Progenitor cell of endocrine pancreas (in vitro differentiated cells): ENCODE data around the gene CCNG2. TPM values are rescaled to one million over a fixed set of nuclear protein-coding genes. Genes with fewer than 3 reads are reported as not detected.

Experiments used
- DNase-seq: peaks from one replicate; pipeline ENCODE4 v3.0.0; 2021; ENCODE audit warnings: low spot score; ENCODE audit not compliant: unreplicated experiment
- H3K27ac Mint-ChIP-seq: 2 replicates; pipeline ENCODE4 v1.8.0; 2021; ENCODE audit warnings: mild to moderate bottlenecking, moderate library complexity, mixed read lengths
- H3K27me3 Mint-ChIP-seq: 2 replicates; pipeline ENCODE4 v1.8.0; 2021; ENCODE audit warnings: mixed read lengths
- H3K36me3 Mint-ChIP-seq: 2 replicates; pipeline ENCODE4 v1.8.0; 2022; ENCODE audit warnings: mixed read lengths; ENCODE audit not compliant: insufficient read depth
- H3K4me1 Mint-ChIP-seq: 2 replicates; pipeline ENCODE4 v1.8.0; 2021; ENCODE audit warnings: low read depth, mixed read lengths
- H3K4me3 Mint-ChIP-seq: 2 replicates; pipeline ENCODE4 v1.8.0; 2021; ENCODE audit warnings: low read depth, mild to moderate bottlenecking, moderate library complexity, mixed read lengths
- H3K9me3 Mint-ChIP-seq: 2 replicates; pipeline ENCODE4 v1.8.0; 2021; ENCODE audit warnings: low read depth, mixed read lengths
- CTCF ChIP-seq: fragments of 200-600 bp; sonication (generic); IDR thresholded peaks from one replicate; pipeline ENCODE4 v1.5.0; 2021; ENCODE audit warnings: antibody characterized with exemption, mild to moderate bottlenecking; ENCODE audit not compliant: unreplicated experiment
- total RNA-seq: library from RNA; stranded (reverse); gene quantifications from 2 replicates; pipeline ENCODE4 v1.2.1, GENCODE V29; 2021

Gene CCNG2
- total RNA-seq, 1 donor from 2014 or later = 89.5 TPM

GRCh38 chr4:77199276-77199675 is 42.3 kb downstream of the CCNG2 start:
- Mint-ChIP-seq H3K4me3 (no peak overlapping the region), H3K27ac (no peak overlapping the region), H3K27me3 (peaks cover 10% of the 10 kb centered on the region), H3K36me3 (no peaks in the 10 kb centered on the region), H3K9me3 (no peaks in the 10 kb centered on the region), H3K4me1 (no peaks in the 10 kb centered on the region)
- TF ChIP-seq CTCF = no peak
- no peak for DNase-seq

- Mint-ChIP-seq H3K27me3 (peaks cover 8% of the 10 kb centered on the region), H3K27ac (no peak overlapping the region), H3K36me3 (no peaks in the 10 kb centered on the region), H3K4me1 (no peaks in the 10 kb centered on the region), H3K9me3 (no peaks in the 10 kb centered on the region), H3K4me3 (no peak overlapping the region)
- no peak for TF ChIP-seq CTCF
- DNase-seq = no peak
Observed at GRCh38 chr4:77199701-77200100, 42.7 kb downstream of the CCNG2 start.

- TF ChIP-seq CTCF = no peak
- Mint-ChIP-seq H3K4me3 (no peak overlapping the region), H3K9me3 (no peaks in the 10 kb centered on the region), H3K27ac (no peak overlapping the region), H3K4me1 (no peaks in the 10 kb centered on the region), H3K36me3 (no peaks in the 10 kb centered on the region), H3K27me3 (peaks cover 8% of the 10 kb centered on the region)
- no peak for DNase-seq
Observed at GRCh38 chr4:77201343-77201742, 44.3 kb downstream of the CCNG2 start.

- H3K4me1 Mint-ChIP-seq = no peaks in the 10 kb centered on the region
- DNase-seq = no peak
- no peaks in the 10 kb centered on the region for H3K9me3 Mint-ChIP-seq
- H3K27ac Mint-ChIP-seq = no peak overlapping the region
- H3K27me3 Mint-ChIP-seq = peaks cover 8% of the 10 kb centered on the region
- no peaks in the 10 kb centered on the region for H3K36me3 Mint-ChIP-seq
- no peak for TF ChIP-seq CTCF
- no peak overlapping the region for H3K4me3 Mint-ChIP-seq
Observed at GRCh38 chr4:77201857-77202256, 44.9 kb downstream of the CCNG2 start.

GRCh38 chr4:77202491-77202890 is 45.5 kb downstream of the CCNG2 start:
- Mint-ChIP-seq H3K4me3 (no peak overlapping the region), H3K27ac (no peak overlapping the region), H3K9me3 (no peaks in the 10 kb centered on the region), H3K27me3 (peaks cover 6% of the 10 kb centered on the region), H3K4me1 (no peaks in the 10 kb centered on the region), H3K36me3 (no peaks in the 10 kb centered on the region)
- TF ChIP-seq CTCF = no peak
- DNase-seq = no peak
